GM19351 (cell line): ENCODE measurements around the gene RAB3IL1.
"Not testable (repeated sequence)": the region's sequence is repeated elsewhere in the genome, so short reads cannot be mapped to it uniquely, and the experiment has no call there.

Experiments used
- ATAC-seq: cut with Tn5 transposase; IDR thresholded peaks from one replicate; pipeline ENCODE4 v1.9.1; 2021; ENCODE audit warnings: mild to moderate bottlenecking, moderate library complexity; ENCODE audit not compliant: unreplicated experiment

RAB3IL1 gene

DNA sequence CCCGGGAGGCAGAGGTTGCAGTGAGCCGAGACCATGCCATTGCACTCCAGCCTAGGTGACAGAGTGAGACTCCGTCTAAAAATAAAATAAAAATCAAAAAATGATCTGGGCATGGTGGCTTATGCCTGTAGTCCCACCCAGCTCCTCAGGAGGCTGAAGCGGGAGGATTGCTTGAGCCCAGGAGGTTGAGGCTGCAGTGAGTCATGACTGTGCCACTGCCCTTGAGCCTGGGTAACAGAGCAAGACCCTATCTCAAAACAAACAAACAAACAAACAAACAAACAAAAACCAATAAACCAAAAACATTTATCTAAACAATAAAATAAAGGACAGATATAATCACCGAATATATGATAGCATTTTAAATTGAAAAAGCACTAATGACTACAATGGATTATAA is 36.3 kb upstream of the RAB3IL1 start:
- ATAC-seq, result not testable (repeated sequence)

DNA sequence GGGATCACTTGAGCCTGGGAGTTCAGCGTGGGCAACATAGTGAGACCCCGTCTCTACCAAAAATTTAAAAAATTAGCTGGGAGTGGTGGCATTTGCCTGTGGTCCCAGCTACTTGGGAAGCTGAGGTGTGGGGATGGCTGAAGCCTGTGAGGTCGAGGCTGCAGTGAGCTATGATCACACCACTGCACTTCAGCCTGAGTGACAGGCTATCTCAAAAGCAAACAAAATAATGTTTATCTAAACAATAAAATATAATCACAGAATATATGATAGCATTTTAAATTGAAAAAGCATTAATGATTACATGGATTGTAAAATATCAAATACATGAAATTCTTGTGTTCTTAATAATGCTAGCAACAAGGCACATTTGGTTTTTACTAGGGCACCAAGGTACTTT is 35.5 kb upstream of the RAB3IL1 start:
- no peak for ATAC-seq

DNA sequence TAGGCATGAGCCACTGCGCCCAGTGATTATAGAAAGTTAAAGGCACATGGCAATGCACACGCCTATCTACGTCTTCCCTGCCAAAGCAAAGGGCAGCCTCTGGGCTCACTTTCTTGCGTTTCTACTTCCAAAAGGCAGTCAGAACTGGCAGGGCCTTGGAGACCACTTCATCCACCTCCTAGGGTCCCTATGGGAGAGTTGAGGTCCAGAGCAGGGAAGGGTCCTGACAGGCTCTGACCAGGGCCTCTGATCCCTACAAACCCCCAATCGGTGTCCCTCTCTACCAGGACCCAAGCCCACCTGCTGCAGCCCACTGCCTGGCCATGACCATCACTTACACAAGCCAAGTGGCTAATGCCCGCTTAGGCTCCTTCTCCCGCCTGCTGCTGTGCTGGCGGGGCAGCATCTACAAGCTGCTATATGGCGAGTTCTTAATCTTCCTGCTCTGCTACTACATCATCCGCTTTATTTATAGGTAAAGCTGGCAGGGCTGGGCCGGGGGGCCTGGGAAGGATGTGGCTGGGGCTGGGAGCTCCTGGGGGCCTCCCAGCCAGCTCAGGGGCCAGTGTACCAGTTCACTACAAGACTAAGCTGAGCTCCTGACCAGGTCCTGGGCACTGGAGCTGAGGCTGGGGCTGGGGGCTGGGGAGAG is 34.2 kb upstream of the RAB3IL1 start:
- ATAC-seq, result no peak

DNA sequence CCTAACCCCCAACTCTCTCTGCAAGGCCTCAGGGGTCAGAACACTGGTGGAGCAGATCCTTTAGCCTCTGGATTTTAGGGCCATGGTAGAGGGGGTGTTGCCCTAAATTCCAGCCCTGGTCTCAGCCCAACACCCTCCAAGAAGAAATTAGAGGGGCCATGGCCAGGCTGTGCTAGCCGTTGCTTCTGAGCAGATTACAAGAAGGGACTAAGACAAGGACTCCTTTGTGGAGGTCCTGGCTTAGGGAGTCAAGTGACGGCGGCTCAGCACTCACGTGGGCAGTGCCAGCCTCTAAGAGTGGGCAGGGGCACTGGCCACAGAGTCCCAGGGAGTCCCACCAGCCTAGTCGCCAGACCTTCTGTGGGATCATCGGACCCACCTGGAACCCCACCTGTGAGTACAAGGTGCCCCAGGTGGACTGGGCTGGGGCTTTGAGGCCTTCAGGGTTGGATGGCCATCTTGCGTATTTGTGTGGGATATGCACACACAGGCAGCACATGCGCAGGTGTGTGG is 32.7 kb upstream of the RAB3IL1 start, which contains the start of gene BEST1:
TSS of gene BEST1 (plus strand) at position 317 of the 513 bp plus-strand sequence. CDS start 1,456 bp downstream, outside the sequence.
- ATAC-seq, result no peak

DNA sequence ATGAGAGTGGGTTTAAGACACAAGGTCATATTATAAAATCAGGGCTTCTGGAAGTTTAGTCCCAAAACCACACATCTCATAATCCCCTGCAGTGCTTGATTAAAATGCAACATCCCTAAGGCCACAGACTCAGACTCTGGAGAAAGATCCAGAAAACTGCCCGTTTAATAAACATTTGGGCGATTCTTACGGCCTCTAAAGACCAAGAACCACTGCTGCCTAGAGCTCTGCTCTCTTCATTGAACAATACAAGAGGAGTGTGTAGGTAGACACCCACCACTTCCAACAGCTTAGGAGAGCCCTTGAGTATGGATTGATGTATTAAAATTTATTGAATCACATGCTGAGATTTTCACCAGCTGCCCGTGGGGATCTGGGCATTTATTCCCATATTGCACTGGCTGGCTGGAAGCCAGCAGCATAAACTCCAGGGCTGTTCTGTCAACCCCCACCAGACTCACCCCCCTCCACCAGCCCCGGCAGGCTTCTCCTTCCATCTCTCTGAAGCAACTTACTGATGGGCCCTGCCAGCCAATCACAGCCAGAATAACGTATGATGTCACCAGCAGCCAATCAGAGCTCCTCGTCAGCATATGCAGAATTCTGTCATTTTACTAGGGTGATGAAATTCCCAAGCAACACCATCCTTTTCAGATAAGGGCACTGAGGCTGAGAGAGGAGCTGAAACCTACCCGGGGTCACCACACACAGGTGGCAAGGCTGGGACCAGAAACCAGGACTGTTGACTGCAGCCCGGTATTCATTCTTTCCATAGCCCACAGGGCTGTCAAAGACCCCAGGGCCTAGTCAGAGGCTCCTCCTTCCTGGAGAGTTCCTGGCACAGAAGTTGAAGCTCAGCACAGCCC is 32.0 kb upstream of the RAB3IL1 start:
- ATAC-seq, result no peak

DNA sequence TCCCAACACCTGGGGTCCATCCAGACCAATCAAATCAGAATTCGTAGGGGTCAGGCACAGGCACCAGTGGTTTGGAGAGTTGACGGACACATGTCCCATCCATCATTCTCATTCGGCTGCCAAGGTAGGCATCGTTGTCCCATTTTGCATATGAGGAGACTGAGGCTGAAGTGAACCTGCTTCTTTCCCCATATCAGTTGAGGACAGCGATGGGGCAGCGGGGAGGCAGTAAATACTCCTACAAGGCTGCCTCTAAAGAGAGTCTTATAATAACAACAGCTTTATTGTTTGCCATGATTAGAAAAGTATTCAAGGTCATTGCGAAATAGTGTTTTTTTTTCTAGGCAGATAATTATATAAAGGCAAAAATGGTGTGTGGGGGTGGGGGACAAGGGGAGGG is 31.1 kb upstream of the RAB3IL1 start:
- no peak for ATAC-seq

DNA sequence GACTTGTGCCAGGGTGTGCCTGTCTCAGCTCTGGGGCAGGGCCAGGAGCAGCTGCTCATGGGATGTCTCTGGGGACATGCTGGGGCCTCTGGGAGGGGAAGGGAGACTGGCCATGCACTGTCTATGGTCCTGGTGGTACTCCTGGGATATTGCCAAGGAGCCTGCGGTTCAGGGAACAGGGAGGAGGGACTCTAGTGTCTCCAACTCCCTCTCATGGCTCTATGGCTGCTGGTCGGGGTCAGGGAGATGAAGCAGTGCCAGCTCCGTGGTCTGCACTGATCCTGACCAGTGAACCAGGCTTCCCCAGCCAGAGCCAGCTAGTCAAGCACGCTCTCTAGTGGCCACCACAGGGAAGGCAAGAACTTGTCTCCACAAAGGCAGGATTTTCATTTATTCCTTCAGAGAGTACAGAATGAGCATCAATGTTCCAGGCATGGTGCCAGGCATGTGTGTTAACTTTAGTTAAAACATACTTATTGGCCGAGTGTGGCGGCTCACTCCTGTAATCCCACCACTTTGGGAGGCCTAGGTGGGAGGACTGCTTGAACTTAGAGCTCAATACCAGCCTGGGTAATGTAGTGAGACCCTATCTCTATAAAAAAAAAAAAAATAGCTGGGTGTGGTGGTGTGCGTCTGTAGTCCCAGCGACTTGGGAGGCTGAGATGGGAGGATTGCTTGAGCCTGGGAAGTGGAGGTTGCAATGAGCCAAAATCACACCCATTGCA is 30.3 kb upstream of the RAB3IL1 start:
- no peak for ATAC-seq

DNA sequence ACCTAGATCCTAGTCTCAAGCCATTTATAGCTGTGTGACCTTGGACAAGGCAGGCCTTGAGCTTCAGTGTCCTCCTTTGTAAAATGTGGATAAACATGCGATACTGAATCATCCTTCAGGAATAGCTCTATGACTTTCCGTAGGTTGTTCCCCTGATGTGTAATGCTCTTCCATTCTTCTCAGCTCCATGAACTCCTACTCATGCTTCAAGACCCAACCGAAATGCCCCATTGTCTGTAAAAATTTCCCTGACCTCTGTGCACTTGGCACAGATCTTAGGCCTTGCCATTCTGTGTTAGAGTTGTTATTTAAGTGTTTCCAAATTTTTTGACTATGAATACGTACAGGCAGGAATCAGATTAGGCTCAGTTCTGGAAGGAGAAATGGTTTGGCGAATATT is 29.5 kb upstream of the RAB3IL1 start:
- ATAC-seq, result no peak

DNA sequence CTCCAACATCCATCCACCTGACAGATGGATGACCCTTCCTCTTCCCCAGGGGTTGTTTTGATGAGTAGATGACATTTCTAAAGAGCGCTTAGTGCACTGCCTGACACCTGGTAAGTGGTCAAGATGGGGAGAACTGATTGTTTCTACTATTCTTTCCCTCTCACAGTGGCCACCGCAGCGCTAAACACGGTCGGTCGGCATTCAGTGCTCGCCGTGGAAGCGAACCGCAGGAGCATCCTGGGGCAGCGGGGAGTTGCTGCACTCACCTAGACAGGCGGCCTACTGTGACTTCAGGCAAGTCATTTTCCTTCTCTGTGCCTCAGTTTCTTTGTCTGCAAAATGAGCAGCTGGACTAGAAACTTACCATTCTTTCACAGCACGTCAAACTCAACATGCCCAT is 27.8 kb upstream of the RAB3IL1 start:
- no peak for ATAC-seq

DNA sequence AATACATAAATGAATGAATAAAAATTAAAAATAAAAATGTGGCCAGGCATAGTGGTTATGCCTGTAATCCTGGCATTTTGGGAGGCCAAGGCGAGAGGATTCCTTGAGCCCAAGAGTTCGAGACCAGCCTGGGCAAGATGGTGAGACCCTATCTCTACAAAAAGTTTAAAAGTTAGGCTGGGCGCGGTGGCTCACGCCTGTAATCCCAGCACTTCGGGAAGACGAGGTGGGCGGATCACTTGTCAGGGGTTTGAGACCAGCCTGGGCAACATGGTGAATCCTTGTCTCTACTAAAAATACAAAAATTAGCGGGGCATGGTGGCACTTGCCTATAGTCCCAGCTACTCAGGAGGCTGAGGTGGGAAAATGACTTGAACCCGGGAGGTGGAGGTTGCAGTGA is 23.1 kb upstream of the RAB3IL1 start:
- no peak for ATAC-seq

DNA sequence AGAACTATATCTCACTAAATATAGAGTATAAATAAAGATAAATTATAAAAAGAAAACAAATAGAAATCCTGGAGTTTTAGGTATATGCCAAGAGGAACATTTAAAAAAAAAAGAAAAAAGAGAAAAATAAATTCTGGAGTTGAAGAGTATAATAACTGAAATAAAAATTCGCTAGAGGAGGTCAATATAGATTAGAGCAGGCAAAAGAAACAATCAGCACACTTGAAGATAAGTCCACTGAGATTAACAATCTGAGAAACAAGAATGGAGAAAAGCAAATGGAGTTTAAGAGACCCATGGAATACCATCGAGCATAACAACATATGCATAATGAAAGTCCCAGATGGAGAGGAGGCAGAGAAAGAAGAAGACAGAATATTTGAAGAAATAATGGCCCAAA is 18.5 kb upstream of the RAB3IL1 start:
- no peak for ATAC-seq

DNA sequence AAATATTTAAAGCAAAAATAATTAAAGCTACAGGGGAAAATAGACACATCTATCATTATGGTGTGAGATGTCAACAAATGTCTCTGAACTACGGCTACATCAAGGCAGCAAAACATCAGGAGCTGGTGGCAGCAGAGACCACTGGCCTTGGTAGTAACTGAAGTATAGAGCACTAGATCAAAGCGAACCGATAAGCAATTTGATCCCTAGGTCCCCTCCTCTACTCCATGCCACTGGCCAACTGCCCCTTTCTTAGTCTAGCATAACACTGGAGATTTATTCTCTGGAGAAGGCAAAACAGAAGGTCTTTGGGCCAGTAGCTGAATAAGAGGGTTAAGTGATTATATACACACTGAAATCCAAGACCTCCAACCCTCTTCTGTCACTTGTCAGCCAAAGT is 13.6 kb upstream of the RAB3IL1 start:
- ATAC-seq, result no peak

DNA sequence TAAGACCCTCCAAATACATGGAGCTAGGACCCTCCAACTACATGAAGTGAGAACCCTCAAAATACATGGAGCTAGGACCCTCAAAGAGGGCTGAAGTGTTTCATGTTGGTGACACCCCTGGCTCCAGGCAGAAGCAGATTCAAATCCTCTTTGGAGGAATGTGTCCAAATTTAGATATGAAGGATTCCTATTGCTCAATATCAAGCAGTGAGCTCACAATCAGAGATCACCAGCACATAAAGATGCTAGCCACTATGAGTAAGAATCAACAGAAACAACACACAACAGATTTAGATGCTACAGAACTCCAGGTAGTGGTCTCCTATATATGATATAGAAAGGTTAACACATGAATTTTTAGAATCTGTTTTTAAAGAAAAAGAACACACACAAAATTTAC is 11.2 kb upstream of the RAB3IL1 start:
- no peak for ATAC-seq

DNA sequence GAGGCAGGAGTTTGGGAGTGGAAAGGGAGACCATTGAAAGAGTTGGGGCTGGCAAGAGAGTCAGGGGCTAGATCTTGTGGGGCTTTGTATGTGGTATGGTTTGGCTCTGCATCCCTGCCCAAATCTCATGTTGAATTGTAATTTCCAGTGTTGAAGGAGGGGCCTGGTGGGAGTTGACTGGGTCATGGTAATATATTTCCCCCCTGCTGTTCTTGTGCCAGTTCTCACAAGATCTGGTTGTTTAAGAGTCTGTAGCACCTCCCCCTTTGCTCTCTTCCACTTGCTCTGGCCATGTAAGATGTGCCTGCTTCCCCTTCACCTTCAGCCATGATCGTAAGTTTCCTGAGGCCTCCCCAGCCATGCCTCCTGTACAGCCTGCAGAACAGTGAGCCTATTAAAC is 10.1 kb upstream of the RAB3IL1 start:
- no peak for ATAC-seq

DNA sequence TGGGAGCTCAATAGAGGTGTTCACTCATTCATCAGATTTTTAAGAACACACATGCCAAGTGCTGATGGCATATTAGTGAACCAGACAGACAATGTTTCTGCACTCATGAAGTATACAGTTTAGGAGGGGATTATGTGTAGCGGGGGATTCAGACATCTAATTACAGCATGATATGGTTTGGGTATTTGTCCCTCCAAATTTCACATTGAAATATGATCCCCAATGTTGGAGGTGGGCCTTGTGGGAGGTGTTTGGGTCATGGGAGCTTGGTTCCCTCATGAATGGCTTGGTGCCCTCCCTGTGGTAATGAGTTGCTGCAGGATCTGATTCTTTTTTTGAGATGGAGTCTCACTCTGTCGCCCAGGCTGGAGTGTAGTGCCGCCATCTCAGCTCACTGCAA is 8.9 kb upstream of the RAB3IL1 start:
- no peak for ATAC-seq

DNA sequence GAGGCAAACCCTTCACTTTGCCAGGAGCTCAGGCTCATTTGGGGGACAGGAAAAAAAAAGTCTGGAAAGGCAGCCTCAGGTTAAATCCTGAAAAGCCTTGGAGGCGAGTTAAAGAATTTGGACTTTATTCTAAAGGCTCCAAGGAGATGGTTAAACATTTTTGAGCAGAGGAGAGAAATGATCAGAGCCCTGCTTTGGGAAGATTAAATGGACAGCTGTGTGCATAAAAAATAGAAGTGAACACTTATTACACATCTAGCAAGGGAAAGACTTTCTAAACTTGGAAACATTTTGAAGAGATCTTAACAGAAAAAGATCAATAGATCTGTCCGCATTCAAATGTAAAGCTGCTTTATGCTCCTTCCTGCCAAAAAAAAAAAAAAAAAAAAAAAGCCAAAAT is 8.4 kb upstream of the RAB3IL1 start:
- ATAC-seq, result no peak

DNA sequence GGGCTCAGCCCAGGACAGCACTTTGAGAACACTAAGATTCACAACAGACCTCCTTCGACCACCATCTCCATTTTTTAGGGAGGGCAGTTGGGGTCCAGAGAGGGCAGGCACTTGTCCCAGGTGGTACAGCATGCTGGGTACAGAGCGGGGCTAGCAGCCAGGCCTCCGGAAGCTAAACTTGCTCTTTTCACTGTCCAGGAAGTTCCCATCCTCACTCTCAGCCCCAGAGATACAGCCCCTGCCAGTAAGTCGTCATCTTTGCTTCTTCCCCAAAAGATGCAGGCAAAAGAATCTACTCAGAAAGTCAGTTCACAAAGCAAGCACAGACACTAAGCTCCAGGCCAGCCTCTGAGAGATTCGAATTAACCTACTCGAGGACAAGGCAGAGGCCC is 6.7 kb upstream of the RAB3IL1 start:
- ATAC-seq, result no peak

DNA sequence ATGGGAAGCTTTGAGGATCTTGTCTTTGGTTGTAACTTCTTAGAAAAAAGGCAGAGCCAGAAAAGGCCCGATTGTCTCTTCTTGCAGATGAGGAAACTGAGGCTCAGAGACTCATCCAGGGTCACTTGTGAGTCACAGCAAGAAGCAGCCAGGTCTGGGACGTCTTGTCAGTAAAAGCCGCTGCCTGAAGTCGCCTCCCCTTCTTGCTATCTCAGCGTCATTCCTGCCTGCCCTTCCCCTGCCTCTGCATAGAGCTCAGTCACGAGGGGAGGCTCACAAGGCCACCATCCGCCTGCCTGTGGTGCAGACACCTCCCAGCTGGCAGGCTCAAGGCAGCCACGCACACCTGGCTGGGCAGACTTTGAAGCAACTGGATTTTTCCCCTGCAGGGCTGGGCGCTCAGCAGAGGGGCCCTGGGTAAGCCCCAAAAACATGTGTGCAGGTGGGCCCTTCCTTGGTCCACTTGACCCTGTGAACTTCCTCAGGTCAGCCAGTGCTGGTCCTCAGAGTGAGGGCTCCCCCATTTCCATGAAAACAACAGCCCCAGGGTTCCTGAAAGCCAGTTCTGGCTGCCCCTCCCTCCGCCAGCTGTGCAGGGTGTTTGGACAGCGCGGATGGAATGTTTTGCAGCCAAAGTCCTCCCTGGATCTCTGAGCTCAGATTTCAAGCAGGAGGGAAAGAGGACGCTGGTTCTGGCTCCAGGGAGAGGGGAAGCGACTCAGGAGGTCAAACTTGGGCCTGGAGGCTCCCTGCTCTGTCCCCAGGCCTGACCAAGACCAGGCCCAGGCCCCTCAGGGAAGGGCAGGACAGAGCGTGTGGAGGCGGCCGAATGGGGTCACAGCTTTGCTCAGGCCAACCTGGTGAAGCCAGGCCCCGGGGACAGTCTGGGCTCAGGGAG is 6.0 kb upstream of the RAB3IL1 start:
- ATAC-seq, result no peak

DNA sequence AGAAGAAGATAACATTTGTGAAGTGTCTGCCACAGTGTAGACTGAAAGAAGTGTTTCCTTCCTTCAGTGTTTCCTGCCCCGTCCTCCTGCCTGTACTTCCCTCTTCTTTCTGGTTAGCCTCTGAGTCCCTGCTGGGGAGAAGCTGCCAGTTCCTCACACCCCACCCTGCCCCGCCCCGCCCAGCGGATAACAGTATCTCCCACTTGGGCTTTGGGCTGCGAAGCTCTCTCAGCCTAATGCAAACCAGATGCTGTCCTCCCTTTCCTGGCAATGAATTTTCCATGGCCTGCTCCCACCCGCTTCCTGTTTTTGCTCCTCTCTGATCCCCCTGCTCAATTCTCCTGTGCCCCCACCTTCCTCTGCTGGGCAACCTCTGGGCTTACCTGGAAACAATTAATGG is 5.2 kb upstream of the RAB3IL1 start:
- no peak for ATAC-seq

DNA sequence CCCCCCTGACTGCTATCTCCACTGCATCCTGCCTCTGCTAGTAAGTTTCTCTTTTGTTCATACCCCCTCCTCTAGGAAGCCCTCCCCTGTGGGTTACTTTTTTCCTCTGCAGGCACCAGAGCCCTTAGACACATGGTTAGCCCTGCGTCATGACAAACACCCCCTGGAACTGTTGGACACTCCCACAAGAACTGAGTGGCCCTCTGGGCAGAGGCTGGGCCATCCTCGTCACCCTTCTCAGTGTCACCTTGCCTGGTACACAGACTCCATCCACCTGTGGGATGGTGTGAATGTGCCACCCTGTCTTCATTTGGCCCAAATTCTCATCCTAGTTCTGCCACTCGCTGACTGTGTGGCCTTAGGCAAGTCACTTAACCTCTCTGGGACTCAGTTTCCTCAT is 4.1 kb upstream of the RAB3IL1 start:
- no peak for ATAC-seq
